Activated naive CD8-positive, alpha-beta T cell treated with anti-CD3 and anti-CD28 coated beads for 36 hours (primary cell): ENCODE data around the gene NOL7. TPM values are rescaled to one million over a fixed set of nuclear protein-coding genes. Genes with fewer than 3 reads are reported as not detected.

Experiments used
- DNase-seq: peaks from one replicate; pipeline ENCODE4 v3.0.0; 2021
- H3K27ac Mint-ChIP-seq: one replicate; pipeline ENCODE4 v1.8.0; 2022; ENCODE audit warnings: mild to moderate bottlenecking, moderate library complexity, mixed read lengths
- H3K27me3 Mint-ChIP-seq: one replicate; pipeline ENCODE4 v1.8.0; 2022; ENCODE audit warnings: mild to moderate bottlenecking, mixed read lengths
- H3K36me3 Mint-ChIP-seq: one replicate; pipeline ENCODE4 v1.8.0; 2021; ENCODE audit warnings: mild to moderate bottlenecking, mixed read lengths
- H3K4me1 Mint-ChIP-seq: one replicate; pipeline ENCODE4 v1.8.0; 2021; ENCODE audit warnings: mixed read lengths
- H3K4me3 Mint-ChIP-seq: one replicate; pipeline ENCODE4 v1.8.0; 2022; ENCODE audit warnings: mild to moderate bottlenecking, moderate library complexity, mixed read lengths
- H3K9me3 Mint-ChIP-seq: one replicate; pipeline ENCODE4 v1.8.0; 2022; ENCODE audit warnings: mixed read lengths
- total RNA-seq, 2 experiments: library from RNA; stranded (reverse); gene quantifications; one replicate each; pipeline ENCODE4 v1.2.3, GENCODE V29; 2021

NOL7 gene
- total RNA-seq, 2 experiments from 2014 or later: 121 to 123 TPM

DNA sequence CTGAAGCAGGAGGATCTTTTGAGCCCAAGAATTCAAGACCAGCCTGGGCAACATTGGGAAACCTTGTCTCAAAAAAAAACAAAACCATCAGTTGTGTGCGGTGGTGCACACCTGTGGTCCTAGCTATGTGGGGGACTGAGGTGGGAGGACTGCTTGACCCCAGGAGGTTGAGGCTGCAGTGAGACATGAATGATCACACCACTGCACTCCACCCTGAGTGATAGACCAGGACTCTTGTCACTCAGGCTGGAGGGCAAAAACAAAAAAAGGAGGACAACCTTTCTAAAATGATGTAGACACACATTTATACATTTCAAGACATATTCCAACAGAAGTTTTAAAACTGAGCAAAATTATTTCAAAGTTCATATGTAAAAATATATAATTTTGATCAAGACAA lies 45.1 kb downstream of the NOL7 start:
- H3K27me3 Mint-ChIP-seq: no peaks in the 10 kb centered on the region
- no peak overlapping the region for H3K4me3 Mint-ChIP-seq
- H3K9me3 Mint-ChIP-seq: peaks cover 4% of the 10 kb centered on the region
- H3K36me3 Mint-ChIP-seq: peaks cover 12% of the 10 kb centered on the region
- H3K4me1 Mint-ChIP-seq: peaks cover 54% of the 10 kb centered on the region
- no peak overlapping the region for H3K27ac Mint-ChIP-seq
- DNase-seq: no peak

DNA sequence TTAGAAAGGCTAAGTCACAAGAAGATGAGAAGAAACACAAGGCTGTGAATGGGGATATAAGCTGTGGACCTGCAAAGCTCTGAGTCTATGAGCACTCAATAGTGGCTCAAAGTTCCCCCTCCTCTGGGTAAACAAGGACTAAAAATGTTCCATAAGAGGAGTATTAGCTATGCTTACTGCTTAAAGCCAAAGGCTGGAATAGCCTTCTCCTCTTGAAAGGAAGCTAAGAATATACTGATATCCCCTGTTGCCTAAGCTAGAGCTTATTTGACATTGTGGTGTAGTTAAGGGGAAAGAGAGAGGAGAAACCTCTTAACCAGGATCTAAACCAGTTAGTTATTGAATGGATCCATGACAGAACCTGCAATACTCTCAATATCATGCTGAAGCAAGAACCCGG lies 45.8 kb downstream of the NOL7 start:
- Mint-ChIP-seq H3K27me3 (no peaks in the 10 kb centered on the region), H3K4me1 (peaks cover 57% of the 10 kb centered on the region), H3K4me3 (no peak overlapping the region), H3K27ac (no peak overlapping the region), H3K9me3 (peaks cover 4% of the 10 kb centered on the region), H3K36me3 (peaks cover 15% of the 10 kb centered on the region)
- DNase-seq: no peak

DNA sequence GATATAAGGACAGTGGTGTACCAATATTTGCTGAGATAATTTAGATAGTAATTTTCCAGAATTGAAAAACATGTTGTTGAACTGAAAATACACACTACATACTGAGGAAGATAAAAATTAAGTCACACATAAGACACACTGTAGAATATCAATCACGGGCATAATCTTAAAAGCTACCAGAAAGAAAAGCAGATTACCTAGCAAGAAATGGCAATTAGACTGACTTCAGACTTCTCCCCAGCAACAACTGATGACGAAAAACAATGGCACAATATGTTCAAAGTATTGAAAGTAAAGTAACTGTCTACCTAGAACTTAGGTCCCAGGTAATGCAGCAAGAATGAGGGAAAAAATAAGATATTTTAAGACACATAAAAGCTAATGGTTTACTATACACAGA lies 46.5 kb downstream of the NOL7 start:
- H3K4me3 Mint-ChIP-seq: no peak overlapping the region
- no peak overlapping the region for H3K27ac Mint-ChIP-seq
- peaks cover 60% of the 10 kb centered on the region for H3K4me1 Mint-ChIP-seq
- peaks cover 17% of the 10 kb centered on the region for H3K36me3 Mint-ChIP-seq
- H3K27me3 Mint-ChIP-seq: no peaks in the 10 kb centered on the region
- DNase-seq: no peak
- H3K9me3 Mint-ChIP-seq: peaks cover 4% of the 10 kb centered on the region

DNA sequence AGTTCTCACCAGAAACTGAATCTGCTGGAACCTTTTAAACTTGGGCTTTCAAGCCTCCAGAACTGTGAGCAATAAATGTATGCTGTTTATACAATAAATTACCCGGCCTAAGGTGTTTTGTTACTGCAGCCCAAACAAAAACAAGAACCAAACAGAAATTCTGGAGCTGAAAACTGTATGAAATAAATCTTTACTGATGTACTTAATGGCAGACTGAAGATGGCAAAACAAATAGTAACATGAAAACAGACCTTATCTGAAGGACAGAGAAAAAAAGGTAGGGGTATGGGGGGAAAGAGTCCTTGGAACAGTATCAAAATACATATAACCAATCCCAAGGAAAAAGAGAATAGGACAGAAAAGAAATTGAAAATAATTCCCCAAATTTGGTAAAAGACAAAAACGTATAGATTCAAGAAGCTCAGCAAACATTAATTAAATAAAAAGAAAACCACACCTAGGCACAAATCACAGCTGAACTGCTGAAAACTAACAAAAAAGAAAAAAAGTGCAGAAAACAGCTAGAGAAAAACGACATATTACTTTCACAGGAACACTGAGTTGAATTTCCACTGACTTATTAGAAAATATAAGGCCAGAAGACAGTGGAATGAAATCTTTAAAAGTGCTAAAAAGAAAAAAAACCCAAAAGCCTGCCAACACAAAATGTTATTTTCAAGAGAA lies 47.7 kb downstream of the NOL7 start:
- H3K36me3 Mint-ChIP-seq: peaks cover 19% of the 10 kb centered on the region
- H3K9me3 Mint-ChIP-seq: peaks cover 4% of the 10 kb centered on the region
- H3K27ac Mint-ChIP-seq: no peak overlapping the region
- no peak overlapping the region for H3K4me3 Mint-ChIP-seq
- H3K4me1 Mint-ChIP-seq: peaks cover 67% of the 10 kb centered on the region
- no peaks in the 10 kb centered on the region for H3K27me3 Mint-ChIP-seq
- DNase-seq: no peak

DNA sequence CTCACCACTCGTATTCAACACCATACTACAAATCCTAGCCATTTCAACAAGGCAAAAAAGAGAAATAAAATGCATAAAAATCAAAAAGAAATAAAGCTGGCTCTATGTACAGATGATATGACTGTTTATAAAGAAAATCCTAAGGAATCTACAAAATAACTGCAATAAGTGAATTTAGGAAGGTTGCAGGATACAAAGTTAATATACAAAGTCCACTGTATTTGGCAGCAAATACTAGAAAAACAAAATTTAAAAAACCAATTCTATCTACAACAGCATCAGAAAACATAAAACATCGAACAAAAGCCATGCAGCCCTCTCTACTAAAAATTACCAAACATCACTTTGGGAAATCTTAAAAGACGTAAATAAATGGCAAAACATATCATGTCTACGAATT lies 48.9 kb downstream of the NOL7 start:
- no peak for DNase-seq
- peaks cover 7% of the 10 kb centered on the region for H3K9me3 Mint-ChIP-seq
- no peaks in the 10 kb centered on the region for H3K27me3 Mint-ChIP-seq
- peaks cover 22% of the 10 kb centered on the region for H3K36me3 Mint-ChIP-seq
- no peak overlapping the region for H3K4me3 Mint-ChIP-seq
- H3K27ac Mint-ChIP-seq: no peak overlapping the region
- peaks cover 76% of the 10 kb centered on the region for H3K4me1 Mint-ChIP-seq

DNA sequence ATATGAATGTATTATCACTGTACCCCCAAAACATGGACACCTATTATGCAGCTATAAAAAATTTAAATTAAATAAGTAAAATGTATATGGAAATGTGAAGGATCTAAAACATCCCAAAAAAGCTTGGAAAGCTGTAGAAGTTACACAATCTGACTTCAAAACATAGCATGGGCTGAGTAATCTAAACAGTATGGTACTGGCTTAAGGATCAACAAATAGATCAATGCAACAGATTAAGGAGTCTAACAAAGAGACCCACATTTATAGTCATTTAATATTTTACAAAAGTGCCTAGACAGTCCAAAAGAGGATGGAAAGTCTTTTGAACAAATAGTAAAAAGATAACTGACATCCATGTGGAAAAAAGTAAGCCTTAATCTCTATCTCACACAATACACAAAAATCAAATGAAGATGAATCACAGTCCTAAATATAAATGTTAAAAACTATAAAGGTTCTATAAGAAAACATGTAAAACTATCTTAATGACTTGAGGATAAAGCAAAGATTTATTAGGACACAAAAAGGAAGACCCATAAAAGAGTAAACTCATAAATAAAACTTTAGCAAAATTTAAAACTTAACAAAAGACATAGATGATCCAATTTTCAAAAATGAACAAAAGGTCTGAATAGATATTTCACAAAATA lies 49.7 kb downstream of the NOL7 start:
- Mint-ChIP-seq H3K27ac (no peak overlapping the region), H3K4me3 (no peak overlapping the region)

DNA sequence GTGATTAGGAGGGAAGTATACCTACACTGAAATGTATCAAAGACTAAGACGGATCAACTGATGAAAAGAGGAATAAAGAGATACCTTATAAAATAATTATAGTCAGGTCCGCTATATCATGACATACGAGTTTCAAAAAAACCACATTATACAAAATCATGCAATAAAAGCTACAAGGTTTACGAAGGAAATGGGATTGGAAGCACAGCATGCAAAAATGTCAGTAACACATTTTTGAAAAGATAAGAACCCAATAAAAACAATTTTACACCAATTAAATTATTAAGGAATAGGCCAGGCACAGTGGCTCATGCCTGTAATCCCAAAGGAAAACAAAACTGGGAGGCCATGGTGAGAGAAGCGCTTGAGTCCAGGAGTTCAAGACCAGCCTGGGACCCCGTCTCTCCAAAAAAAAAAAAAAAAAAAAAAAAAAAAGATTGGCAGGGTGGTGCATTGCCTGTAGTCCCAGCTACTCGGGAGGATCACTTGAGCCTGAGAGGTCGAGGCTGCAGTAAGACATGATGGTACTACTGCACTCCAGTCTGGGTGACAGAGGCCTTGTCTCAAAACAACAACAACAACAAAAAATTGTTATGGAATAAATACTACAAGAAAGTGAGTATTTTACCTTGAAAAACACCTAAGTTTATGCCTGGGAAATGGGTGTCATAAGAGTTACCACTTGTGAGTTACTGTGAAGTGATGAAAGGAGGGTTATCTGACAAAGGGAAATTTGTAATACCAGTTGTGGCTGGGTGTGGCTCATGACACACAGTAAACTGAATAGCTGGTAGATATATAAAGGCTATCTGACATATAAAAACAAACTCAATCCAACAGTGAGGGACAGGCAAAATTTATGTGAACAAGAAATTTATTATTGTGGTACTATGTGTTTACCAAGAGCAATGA lies 51.3 kb downstream of the NOL7 start:
- H3K9me3 Mint-ChIP-seq: peaks cover 11% of the 10 kb centered on the region
- H3K27ac Mint-ChIP-seq: peak overlapping the region; percentile 59
- DNase-seq: no peak
- peaks cover 73% of the 10 kb centered on the region for H3K4me1 Mint-ChIP-seq
- H3K4me3 Mint-ChIP-seq: no peak overlapping the region
- peaks cover 35% of the 10 kb centered on the region for H3K36me3 Mint-ChIP-seq
- no peaks in the 10 kb centered on the region for H3K27me3 Mint-ChIP-seq

More for the DNA sequence above, 49.7 kb downstream of the NOL7 start:
- H3K9me3 Mint-ChIP-seq: peaks cover 10% of the 10 kb centered on the region
- DNase-seq: no peak
- H3K4me1 Mint-ChIP-seq: peaks cover 82% of the 10 kb centered on the region
- H3K27me3 Mint-ChIP-seq: no peaks in the 10 kb centered on the region
- H3K36me3 Mint-ChIP-seq: peaks cover 30% of the 10 kb centered on the region

DNA sequence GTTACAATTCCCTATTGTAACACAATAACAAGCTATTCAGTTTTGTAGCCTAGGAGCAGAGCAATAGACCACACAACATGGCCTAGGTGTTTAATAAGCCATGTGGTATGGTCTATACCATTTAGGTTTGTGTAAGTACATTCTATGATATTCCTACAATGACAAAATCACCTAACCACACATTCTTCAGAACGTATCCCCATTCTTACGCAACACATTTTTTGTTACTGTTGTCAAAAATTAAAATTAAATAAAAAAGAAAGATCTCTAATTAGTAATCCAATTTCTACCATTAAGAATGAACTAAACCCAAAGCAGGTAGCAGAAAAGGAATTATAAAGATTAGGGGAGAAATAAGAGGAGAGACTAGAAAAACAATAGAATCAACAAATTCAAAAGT lies 52.5 kb downstream of the NOL7 start:
- no peak overlapping the region for H3K4me3 Mint-ChIP-seq
- peaks cover 76% of the 10 kb centered on the region for H3K4me1 Mint-ChIP-seq
- H3K36me3 Mint-ChIP-seq: peaks cover 34% of the 10 kb centered on the region
- DNase-seq: no peak
- peaks cover 9% of the 10 kb centered on the region for H3K9me3 Mint-ChIP-seq
- no peaks in the 10 kb centered on the region for H3K27me3 Mint-ChIP-seq
- peak overlapping the region; percentile 70 for H3K27ac Mint-ChIP-seq

DNA sequence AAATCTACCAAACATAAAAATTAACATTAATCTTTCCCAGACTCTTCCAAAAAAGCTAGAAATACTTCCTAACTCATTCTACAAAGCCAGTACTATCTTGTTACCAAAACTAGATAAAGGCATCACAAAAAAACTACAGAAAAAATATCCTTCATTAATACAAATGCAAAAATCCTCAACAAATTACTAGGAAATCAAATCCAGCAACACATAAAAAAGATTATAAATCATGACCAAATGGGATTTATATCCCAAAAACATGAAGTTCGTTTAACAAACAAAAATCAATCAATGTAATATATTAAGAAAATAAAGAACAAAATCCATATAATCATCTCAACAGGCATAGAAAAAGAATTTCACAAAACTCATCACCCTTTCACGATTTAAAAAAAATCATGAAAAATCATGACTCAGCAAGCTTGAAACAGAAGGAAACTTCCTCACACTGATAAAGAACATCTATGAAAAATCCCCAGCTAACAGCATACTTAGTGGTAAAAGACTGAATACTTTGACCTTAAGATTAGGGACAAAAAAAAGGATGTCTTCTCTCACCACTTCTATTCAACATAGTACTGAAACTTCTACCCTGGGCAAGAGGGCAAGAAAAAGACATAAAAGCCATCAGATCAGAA lies 53.3 kb downstream of the NOL7 start:
- Mint-ChIP-seq H3K4me3 (peak overlapping the region; percentile 8), H3K27me3 (no peaks in the 10 kb centered on the region), H3K9me3 (peaks cover 9% of the 10 kb centered on the region), H3K4me1 (peaks cover 77% of the 10 kb centered on the region), H3K36me3 (peaks cover 39% of the 10 kb centered on the region), H3K27ac (peak overlapping the region; percentile 76)
- no peak for DNase-seq

DNA sequence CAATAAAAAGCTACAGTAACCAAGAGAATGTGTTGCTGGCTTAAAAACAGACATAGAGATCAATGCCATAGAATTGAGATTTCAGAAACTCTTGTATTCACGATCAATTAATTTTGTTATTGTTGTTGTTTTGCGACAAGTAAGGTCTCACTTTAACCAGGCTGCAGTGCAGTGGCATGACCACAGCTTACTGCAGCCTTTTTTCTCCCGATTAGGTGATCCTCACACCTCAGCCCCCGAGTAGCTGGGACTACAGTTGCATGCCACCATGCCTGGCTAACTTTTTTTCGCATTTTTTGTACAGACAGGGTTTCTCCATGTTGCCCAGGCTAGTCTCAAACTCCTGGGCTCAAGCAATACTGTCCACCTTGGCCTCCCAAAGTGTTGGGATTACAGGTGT lies 54.3 kb downstream of the NOL7 start:
- no peak overlapping the region for H3K27ac Mint-ChIP-seq
- peaks cover 74% of the 10 kb centered on the region for H3K4me1 Mint-ChIP-seq
- peaks cover 12% of the 10 kb centered on the region for H3K9me3 Mint-ChIP-seq
- no peak for DNase-seq
- no peaks in the 10 kb centered on the region for H3K27me3 Mint-ChIP-seq
- no peak overlapping the region for H3K4me3 Mint-ChIP-seq
- H3K36me3 Mint-ChIP-seq: peaks cover 45% of the 10 kb centered on the region

Other genes with a start within 250 kb of the NOL7 start
- gene GFOD1, start 127.7 kb upstream of the NOL7 start, total RNA-seq: 10 to 100 TPM; 12.8 to 13.0 TPM
- 1 to 10 TPM; 8.9 to 9.9 TPM for gene SIRT5, start 40.7 kb upstream of the NOL7 start, total RNA-seq
- 10 to 100 TPM; 54.9 to 56.5 TPM for gene RANBP9, start 96.5 kb downstream of the NOL7 start, total RNA-seq
- gene MCUR1, start 199.2 kb downstream of the NOL7 start, total RNA-seq: 10 to 100 TPM; 42.1 to 45.5 TPM